ENCODE results near the gene ELP4. TPM values are rescaled to one million over a fixed set of nuclear protein-coding genes. Genes with fewer than 3 reads are reported as not detected.
A peak's percentile ranks its signal among the peaks of the same experiment; 100 is the strongest.
"Not testable (repeated sequence)": the region's sequence is repeated elsewhere in the genome, so short reads cannot be mapped to it uniquely, and the experiment has no call there.

The ELP4 gene
- total RNA-seq, 1 donor from 2014 or later = 7.4 TPM

- ATAC-seq = no peak
- DNase-seq (ENCODE audit: low spot score) = no peak
These were observed 182.9 kb downstream of the ELP4 start for GRCh38 chr11:31692466-31692865.

- DNase-seq (ENCODE audit: low spot score); ATAC-seq: not testable (repeated sequence)
These were observed 187.5 kb downstream of the ELP4 start for GRCh38 chr11:31697049-31697448.

GRCh38 chr11:31699066-31699465 is 189.5 kb downstream of the ELP4 start:
- ATAC-seq = no peak

GRCh38 chr11:31702966-31703365 is 193.4 kb downstream of the ELP4 start:
- ATAC-seq = no peak
- no peak for DNase-seq (ENCODE audit: low spot score)

More at GRCh38 chr11:31699066-31699465, 189.5 kb downstream of the ELP4 start:
- no peak for DNase-seq (ENCODE audit: low spot score)

- DNase-seq (ENCODE audit: low spot score) (no peak), ATAC-seq (no peak)
These were observed 196.8 kb downstream of the ELP4 start for GRCh38 chr11:31706357-31706756.

- ATAC-seq (no peak), DNase-seq (ENCODE audit: low spot score) (no peak)
These were observed 201.6 kb downstream of the ELP4 start for GRCh38 chr11:31711137-31711536.

GRCh38 chr11:31712851-31713250 is 203.3 kb downstream of the ELP4 start:
- DNase-seq (ENCODE audit: low spot score) (no peak), ATAC-seq (no peak)

- no peak for ATAC-seq
- DNase-seq (ENCODE audit: low spot score) = no peak
These were observed 205.3 kb downstream of the ELP4 start for GRCh38 chr11:31714840-31715239.

GRCh38 chr11:31720225-31720624 is 210.7 kb downstream of the ELP4 start:
- DNase-seq (ENCODE audit: low spot score) = no peak
- no peak for ATAC-seq

- DNase-seq (ENCODE audit: low spot score) (no peak), ATAC-seq (no peak)
These were observed 211.3 kb downstream of the ELP4 start for GRCh38 chr11:31720671-31721365.

GRCh38 chr11:31722754-31723153 is 213.2 kb downstream of the ELP4 start:
- DNase-seq (ENCODE audit: low spot score) (no peak), ATAC-seq (no peak)

GRCh38 chr11:31725176-31725575 is 215.6 kb downstream of the ELP4 start:
- DNase-seq (ENCODE audit: low spot score) = no peak
- ATAC-seq = no peak

- ATAC-seq (no peak), DNase-seq (ENCODE audit: low spot score) (no peak)
These were observed 218.9 kb downstream of the ELP4 start for GRCh38 chr11:31728432-31728831.

GRCh38 chr11:31740131-31740530 is 230.6 kb downstream of the ELP4 start:
- ATAC-seq = no peak
- no peak for DNase-seq (ENCODE audit: low spot score)

- ATAC-seq; DNase-seq (ENCODE audit: low spot score): not testable (repeated sequence)
These were observed 231.3 kb downstream of the ELP4 start for GRCh38 chr11:31740731-31741368.

GRCh38 chr11:31747581-31747980 is 238.0 kb downstream of the ELP4 start:
- DNase-seq (ENCODE audit: low spot score) = no peak
- ATAC-seq = peak; percentile 52

GRCh38 chr11:31757260-31757835 is 247.8 kb downstream of the ELP4 start:
- DNase-seq (ENCODE audit: low spot score) = no peak
- peak; percentile 48 for ATAC-seq

GRCh38 chr11:31761636-31762035 is 252.1 kb downstream of the ELP4 start:
- DNase-seq (ENCODE audit: low spot score) (no peak), ATAC-seq (no peak)

- no peak for DNase-seq (ENCODE audit: low spot score)
- no peak for ATAC-seq
These were observed 253.7 kb downstream of the ELP4 start for GRCh38 chr11:31763296-31763695.

GRCh38 chr11:31764261-31764660 is 254.7 kb downstream of the ELP4 start:
- no peak for DNase-seq (ENCODE audit: low spot score)
- ATAC-seq = no peak

GRCh38 chr11:31764766-31765165 is 255.2 kb downstream of the ELP4 start:
- no peak for ATAC-seq

GRCh38 chr11:31767066-31767465 is 257.5 kb downstream of the ELP4 start:
- no peak for ATAC-seq
- DNase-seq (ENCODE audit: low spot score) = no peak

More at GRCh38 chr11:31764766-31765165, 255.2 kb downstream of the ELP4 start:
- no peak for DNase-seq (ENCODE audit: low spot score)

All from left lobe of liver (tissue), 2 donors.